Measurements from ENCODE around the gene WBP1.

DNA sequence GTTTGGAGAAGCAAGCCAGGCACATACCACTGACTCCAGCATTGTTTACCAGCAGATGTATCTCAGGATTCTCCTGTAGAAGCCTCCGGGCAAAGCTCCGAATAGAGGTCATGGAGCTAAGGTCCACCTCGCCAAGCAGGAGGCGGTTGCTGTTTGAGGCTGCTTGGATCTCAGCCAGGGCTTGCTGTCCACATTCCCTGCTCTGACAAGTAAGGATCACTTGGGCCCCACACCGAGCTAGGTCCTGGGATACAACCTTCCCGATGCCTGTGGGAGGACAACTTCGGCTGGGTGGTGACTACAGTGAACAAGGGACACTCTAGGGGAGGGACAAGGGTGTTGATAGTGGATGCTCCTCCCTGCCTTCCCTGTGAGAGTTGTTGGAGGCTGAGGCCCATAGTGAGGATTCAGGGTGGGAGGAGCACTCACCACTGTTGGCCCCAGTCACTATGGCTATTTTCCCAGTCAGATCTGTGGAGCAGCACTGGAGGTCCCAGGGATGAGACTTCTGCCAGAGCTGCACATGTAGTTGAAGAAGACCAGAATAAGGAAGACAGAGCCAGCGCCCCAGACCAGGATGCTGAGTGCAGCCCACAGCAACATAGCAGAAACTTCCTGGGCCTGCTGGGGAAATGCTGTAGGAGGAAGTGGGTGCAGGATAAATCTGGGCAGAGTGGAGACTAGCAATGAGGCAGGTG lies 45.1 kb upstream of the WBP1 start:
- TF ChIP-seq, protein P1, sequence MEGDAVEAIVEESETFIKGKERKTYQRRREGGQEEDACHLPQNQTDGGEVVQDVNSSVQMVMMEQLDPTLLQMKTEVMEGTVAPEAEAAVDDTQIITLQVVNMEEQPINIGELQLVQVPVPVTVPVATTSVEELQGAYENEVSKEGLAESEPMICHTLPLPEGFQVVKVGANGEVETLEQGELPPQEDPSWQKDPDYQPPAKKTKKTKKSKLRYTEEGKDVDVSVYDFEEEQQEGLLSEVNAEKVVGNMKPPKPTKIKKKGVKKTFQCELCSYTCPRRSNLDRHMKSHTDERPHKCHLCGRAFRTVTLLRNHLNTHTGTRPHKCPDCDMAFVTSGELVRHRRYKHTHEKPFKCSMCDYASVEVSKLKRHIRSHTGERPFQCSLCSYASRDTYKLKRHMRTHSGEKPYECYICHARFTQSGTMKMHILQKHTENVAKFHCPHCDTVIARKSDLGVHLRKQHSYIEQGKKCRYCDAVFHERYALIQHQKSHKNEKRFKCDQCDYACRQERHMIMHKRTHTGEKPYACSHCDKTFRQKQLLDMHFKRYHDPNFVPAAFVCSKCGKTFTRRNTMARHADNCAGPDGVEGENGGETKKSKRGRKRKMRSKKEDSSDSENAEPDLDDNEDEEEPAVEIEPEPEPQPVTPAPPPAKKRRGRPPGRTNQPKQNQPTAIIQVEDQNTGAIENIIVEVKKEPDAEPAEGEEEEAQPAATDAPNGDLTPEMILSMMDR (IDR thresholded peaks at IDR 0.05 in 4 of 5, conservative IDR thresholded peaks at IDR 0.05 in 1 of 5) = no peak
- no peak for TF ChIP-seq POLR2A (IDR thresholded peaks at IDR 0.05)

Measured in gastrocnemius medialis (tissue), 4 donors.